MM.1S (cell line): ENCODE measurements around the gene NUBP2.

Experiments used
- DNase-seq: peaks from one replicate; pipeline ENCODE4 v3.0.0-alpha.2; 2015
- H2AFZ ChIP-seq: fragments of 300-600 bp; sonication (generic); 2 replicates; pipeline ENCODE4 v1.6.0; 2016; ENCODE audit warnings: antibody characterized with exemption, low read length
- H3F3A ChIP-seq: fragments of 300-600 bp; sonication (generic); 2 replicates; pipeline ENCODE4 v1.6.1; 2016; ENCODE audit warnings: mild to moderate bottlenecking, antibody characterized with exemption, low read length, moderate library complexity, mixed read lengths; ENCODE audit not compliant: insufficient read depth
- H3K27ac ChIP-seq: fragments of 300-600 bp; sonication (generic); 2 replicates; pipeline ENCODE4 v1.5.1; 2016; ENCODE audit warnings: mild to moderate bottlenecking, low read length
- H3K27me3 ChIP-seq: fragments of 300-600 bp; sonication (generic); replicated peaks from 2 replicates; pipeline ENCODE4 v1.6.0; 2016; ENCODE audit warnings: low read length; ENCODE audit not compliant: insufficient read depth
- H3K36me3 ChIP-seq: fragments of 300-600 bp; sonication (generic); replicated peaks from 2 replicates; pipeline ENCODE4 v1.6.1; 2016; ENCODE audit warnings: mild to moderate bottlenecking, low read length, mixed read lengths; ENCODE audit not compliant: insufficient read depth
- H3K4me1 ChIP-seq: fragments of 300-600 bp; sonication (generic); 2 replicates; pipeline ENCODE4 v1.6.1; 2016; ENCODE audit warnings: low read length, mixed read lengths
- H3K4me2 ChIP-seq: fragments of 300-600 bp; sonication (generic); 2 replicates; pipeline ENCODE4 v1.6.0; 2016; ENCODE audit warnings: low read depth, low read length
- H3K4me3 ChIP-seq: fragments of 300-600 bp; sonication (generic); 2 replicates; pipeline ENCODE4 v1.5.1; 2016; ENCODE audit warnings: low read length, mixed read lengths
- H3K79me2 ChIP-seq: fragments of 300-600 bp; sonication (generic); 2 replicates; pipeline ENCODE4 v1.6.1; 2016; ENCODE audit warnings: mixed run types, low read length, mixed read lengths
- H3K9ac ChIP-seq: fragments of 300-600 bp; sonication (generic); 2 replicates; pipeline ENCODE4 v1.6.1; 2016; ENCODE audit warnings: low read length, mixed read lengths
- H3K9me2 ChIP-seq: fragments of 300-600 bp; sonication (generic); replicated peaks from 2 replicates; pipeline ENCODE4 v1.6.1; 2016; ENCODE audit warnings: mild to moderate bottlenecking, low read length, mixed read lengths; ENCODE audit not compliant: insufficient read depth
- H3K9me3 ChIP-seq: fragments of 300-600 bp; sonication (generic); replicated peaks from 2 replicates; pipeline ENCODE4 v1.6.1; 2016; ENCODE audit warnings: mild to moderate bottlenecking, low read length, mixed read lengths; ENCODE audit not compliant: insufficient read depth
- H4K20me1 ChIP-seq: fragments of 300-600 bp; sonication (generic); 2 replicates; pipeline ENCODE4 v1.6.1; 2016; ENCODE audit warnings: mild to moderate bottlenecking, low read length, moderate library complexity, mixed read lengths; ENCODE audit not compliant: insufficient read depth
- CTCF ChIP-seq: fragments of 300-600 bp; sonication (generic); IDR thresholded peaks from 2 replicates; pipeline ENCODE4 v1.5.1; 2016; ENCODE audit warnings: antibody characterized with exemption, low read length, mixed read lengths
- EZH2 ChIP-seq: fragments of 300-600 bp; sonication (generic); optimal IDR thresholded peaks from 2 replicates; pipeline ENCODE3; 2017; ENCODE audit warnings: low read depth, mild to moderate bottlenecking, antibody characterized with exemption, low read length, mixed read lengths
- EZH2phosphoT487 ChIP-seq: fragments of 300-600 bp; sonication (generic); IDR thresholded peaks from 2 replicates; pipeline ENCODE4 v1.6.1; 2018; ENCODE audit warnings: antibody characterized with exemption, low read length

The NUBP2 gene

GRCh38 chr16:1740234-1740633 is 42.5 kb upstream of the NUBP2 start:
- Histone ChIP-seq H3K79me2 (no peaks in the 10 kb centered on the region), H3K9me3 (no peaks in the 10 kb centered on the region), H3K27ac (no peak overlapping the region), H3K27me3 (no peaks in the 10 kb centered on the region), H3K9ac (no peak overlapping the region), H3K9me2 (no peaks in the 10 kb centered on the region), H3K36me3 (no peaks in the 10 kb centered on the region), H2AFZ (no peak overlapping the region), H3F3A (peaks cover 17% of the 10 kb centered on the region), H3K4me1 (no peaks in the 10 kb centered on the region), H3K4me2 (no peak overlapping the region), H4K20me1 (no peaks in the 10 kb centered on the region), H3K4me3 (no peak overlapping the region)
- no peak for TF ChIP-seq CTCF
- TF ChIP-seq EZH2phosphoT487 = no peak
- TF ChIP-seq EZH2 = no peak
- DNase-seq = no peak

- no peaks in the 10 kb centered on the region for H3K79me2 ChIP-seq
- H3K36me3 ChIP-seq = no peaks in the 10 kb centered on the region
- no peaks in the 10 kb centered on the region for H3K9me3 ChIP-seq
Observed at GRCh38 chr16:1740781-1741490, 41.8 kb upstream of the NUBP2 start.

GRCh38 chr16:1741553-1742165 is 41.1 kb upstream of the NUBP2 start:
- no peaks in the 10 kb centered on the region for H3K36me3 ChIP-seq
- DNase-seq = no peak
- no peak overlapping the region for H3K27ac ChIP-seq
- no peaks in the 10 kb centered on the region for H4K20me1 ChIP-seq
- H3K4me3 ChIP-seq = no peak overlapping the region
- no peaks in the 10 kb centered on the region for H3K4me1 ChIP-seq
- no peaks in the 10 kb centered on the region for H3K27me3 ChIP-seq
- no peak overlapping the region for H3K4me2 ChIP-seq
- no peak overlapping the region for H3K9ac ChIP-seq
- TF ChIP-seq CTCF (no peak), EZH2phosphoT487 (no peak), EZH2 (no peak)
- no peaks in the 10 kb centered on the region for H3K9me3 ChIP-seq
- H2AFZ ChIP-seq = no peak overlapping the region
- no peaks in the 10 kb centered on the region for H3K9me2 ChIP-seq
- peaks cover 13% of the 10 kb centered on the region; the same call in 1 of the 2 replicates for H3F3A ChIP-seq
- no peaks in the 10 kb centered on the region for H3K79me2 ChIP-seq

More at GRCh38 chr16:1740781-1741490, 41.8 kb upstream of the NUBP2 start:
- TF ChIP-seq CTCF (no peak), EZH2phosphoT487 (no peak), EZH2 (no peak)
- Histone ChIP-seq H3K4me1 (no peaks in the 10 kb centered on the region), H3K4me3 (no peak overlapping the region), H3K9ac (no peak overlapping the region), H3K27ac (no peak overlapping the region), H3K9me2 (no peaks in the 10 kb centered on the region), H4K20me1 (no peaks in the 10 kb centered on the region), H2AFZ (no peak overlapping the region), H3K27me3 (no peaks in the 10 kb centered on the region), H3F3A (peaks cover 13% of the 10 kb centered on the region; the same call in 1 of the 2 replicates), H3K4me2 (no peak overlapping the region)
- no peak for DNase-seq
